ENCODE measurements around the gene RPTOR. TPM values are rescaled to one million over a fixed set of nuclear protein-coding genes. Genes with fewer than 3 reads are reported as not detected.
A peak's percentile ranks its signal among the peaks of the same experiment; 100 is the strongest.

Gene RPTOR
- total RNA-seq, 2 experiments from 2014 or later = 32.4 to 35.4 TPM

GRCh38 chr17:80781807-80782277 is 237.2 kb downstream of the RPTOR start:
- H3K36me3 Mint-ChIP-seq (ENCODE audit: low read depth) = peaks cover 25% of the 10 kb centered on the region
- intact Hi-C loops (cut with micrococcal nuclease) = loop anchor here (1.0 to 10.0 kb wide), 3 partner anchors 117 to 307 kb away; partner anchors contain the start of gene NPTX1
- peaks cover 87% of the 10 kb centered on the region for H3K4me1 Mint-ChIP-seq (ENCODE audit: low read depth)
- DNase-seq = peak; percentile 7
- H3K27ac Mint-ChIP-seq = peak overlapping the region; percentile 98
- no peaks in the 10 kb centered on the region for H3K9me3 Mint-ChIP-seq
- H3K27me3 Mint-ChIP-seq (ENCODE audit: low read depth) = no peaks in the 10 kb centered on the region
- peak overlapping the region; percentile 21 for H3K4me3 Mint-ChIP-seq
- CTCF ChIA-PET = interaction anchor here (0.9 to 1.1 kb wide), 4 partner anchors 9 to 163 kb away, joined by 3 to 9 read pairs (median 4); no protein-coding TSS in a partner anchor

DNA sequence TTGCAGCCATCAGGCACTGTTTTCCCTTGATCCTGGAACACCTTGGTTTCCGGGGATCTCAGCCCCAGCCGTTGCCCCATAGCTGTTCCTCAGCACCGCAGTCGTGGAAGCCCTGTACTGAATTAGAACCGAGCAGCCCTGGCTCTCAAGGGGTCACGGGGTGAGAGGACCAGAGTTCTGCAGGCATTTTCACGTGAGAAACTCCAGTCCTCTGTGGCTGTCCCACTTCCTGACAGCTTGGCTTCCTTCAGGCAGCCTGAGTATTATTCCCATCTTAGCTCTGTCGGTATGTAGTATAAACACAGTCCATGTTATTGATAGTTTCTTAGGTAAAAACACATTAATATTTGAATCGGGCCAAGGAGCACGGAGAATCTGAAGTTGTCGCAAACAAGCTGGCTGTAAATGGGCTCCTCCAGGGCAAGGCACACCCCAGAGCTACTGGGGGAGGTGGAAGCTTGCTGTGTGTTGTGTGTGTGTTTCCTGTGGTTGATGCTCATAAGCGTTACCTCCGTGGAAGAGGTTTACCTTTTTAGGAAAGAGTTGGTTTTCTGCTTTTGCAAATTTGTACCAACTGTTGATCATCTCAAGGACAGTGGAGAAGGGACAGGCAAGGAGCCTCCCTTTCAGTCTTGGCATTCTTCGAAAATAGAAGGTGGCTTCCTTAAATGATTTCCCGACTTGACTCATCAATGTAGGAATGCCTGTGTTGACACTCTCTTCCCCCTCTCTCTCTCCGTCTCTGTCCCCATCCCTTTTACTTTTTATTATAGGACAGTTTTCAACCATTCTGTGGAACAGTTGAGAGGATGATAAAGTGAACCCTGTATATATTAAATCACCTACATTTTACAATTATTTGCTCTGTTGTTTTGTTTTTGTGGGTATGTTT is 238.1 kb downstream of the RPTOR start:
- Mint-ChIP-seq H3K4me1 (ENCODE audit: low read depth) (peaks cover 92% of the 10 kb centered on the region), H3K9me3 (no peaks in the 10 kb centered on the region), H3K27ac (peak overlapping the region; percentile 93), H3K4me3 (peak overlapping the region; percentile 39), H3K27me3 (ENCODE audit: low read depth) (no peaks in the 10 kb centered on the region), H3K36me3 (ENCODE audit: low read depth) (peaks cover 22% of the 10 kb centered on the region)
- DNase-seq = peak; percentile 58
- CTCF ChIA-PET = interaction anchor here (0.8 kb wide), 1 partner anchor 27 kb away, joined by 3 read pairs; no protein-coding TSS in a partner anchor
- intact Hi-C loops (cut with micrococcal nuclease) = loop anchor here (1.0 to 10.0 kb wide), 3 partner anchors 9 to 308 kb away; partner anchors contain the start of gene NPTX1

- CTCF ChIA-PET = interaction anchor here (0.8 to 1.1 kb wide), 3 partner anchors 10 to 44 kb away, joined by 3 to 4 read pairs (median 3); no protein-coding TSS in a partner anchor
Measured at GRCh38 chr17:80783486-80783885, 238.8 kb downstream of the RPTOR start.

GRCh38 chr17:80783971-80784370 is 239.3 kb downstream of the RPTOR start:
- Mint-ChIP-seq H3K9me3 (peaks cover 2% of the 10 kb centered on the region), H3K36me3 (ENCODE audit: low read depth) (peaks cover 22% of the 10 kb centered on the region), H3K27me3 (ENCODE audit: low read depth) (no peaks in the 10 kb centered on the region), H3K27ac (no peak overlapping the region), H3K4me3 (no peak overlapping the region), H3K4me1 (ENCODE audit: low read depth) (peaks cover 90% of the 10 kb centered on the region)
- DNase-seq = peak; percentile 5
- intact Hi-C loops (cut with micrococcal nuclease) = loop anchor here (1.0 to 10.0 kb wide), 3 partner anchors 7 to 309 kb away; partner anchors contain the start of gene NPTX1
- CTCF ChIA-PET = interaction anchor here (0.8 to 1.1 kb wide), 3 partner anchors 10 to 44 kb away, joined by 3 to 4 read pairs (median 3); no protein-coding TSS in a partner anchor

More at GRCh38 chr17:80783486-80783885, 238.8 kb downstream of the RPTOR start:
- intact Hi-C loops (cut with micrococcal nuclease) = loop anchor here (1.0 to 10.0 kb wide), 3 partner anchors 8 to 309 kb away; partner anchors contain the start of gene NPTX1
- Mint-ChIP-seq H3K27me3 (ENCODE audit: low read depth) (no peaks in the 10 kb centered on the region), H3K4me3 (no peak overlapping the region), H3K4me1 (ENCODE audit: low read depth) (peaks cover 90% of the 10 kb centered on the region), H3K36me3 (ENCODE audit: low read depth) (peaks cover 22% of the 10 kb centered on the region), H3K9me3 (peaks cover 2% of the 10 kb centered on the region), H3K27ac (peak overlapping the region; percentile 93)
- peak; percentile 3 for DNase-seq

GRCh38 chr17:80785477-80786178 is 241.0 kb downstream of the RPTOR start:
- DNase-seq = peak; percentile 81
- Mint-ChIP-seq H3K4me3 (peak overlapping the region; percentile 48), H3K27me3 (ENCODE audit: low read depth) (no peaks in the 10 kb centered on the region), H3K36me3 (ENCODE audit: low read depth) (peaks cover 14% of the 10 kb centered on the region), H3K27ac (peak overlapping the region; percentile 92), H3K9me3 (peaks cover 2% of the 10 kb centered on the region), H3K4me1 (ENCODE audit: low read depth) (peaks cover 94% of the 10 kb centered on the region)
- intact Hi-C loops (cut with micrococcal nuclease) = loop anchor here (5.0 to 10.0 kb wide), 2 partner anchors 311 to 528 kb away; partner anchors contain the start of gene NPTX1
- CTCF ChIA-PET = interaction anchor here (1.2 to 1.4 kb wide), 2 partner anchors 11 to 20 kb away, joined by 4 to 7 read pairs; no protein-coding TSS in a partner anchor

DNA sequence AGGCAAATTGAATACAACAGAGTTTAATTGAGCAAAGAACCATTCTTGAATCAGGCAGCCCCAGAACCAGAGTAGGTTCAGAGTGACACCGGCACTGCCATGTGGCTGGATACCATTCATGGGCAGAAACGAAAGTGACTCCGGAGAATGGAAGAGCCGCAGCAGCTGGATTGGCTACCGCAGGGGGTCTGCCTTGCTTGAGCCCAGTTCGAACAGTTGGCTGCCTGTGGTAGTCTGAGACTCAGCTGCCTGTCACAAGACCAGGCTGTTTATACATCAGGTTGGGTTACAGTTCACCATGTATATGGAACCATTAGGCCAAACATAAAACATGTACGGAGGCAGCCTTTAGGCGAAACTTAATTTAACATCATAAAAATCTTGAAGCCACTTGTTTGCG is 241.8 kb downstream of the RPTOR start:
- peak overlapping the region; percentile 92 for H3K27ac Mint-ChIP-seq
- DNase-seq = no peak

GRCh38 chr17:80786887-80787286 is 242.2 kb downstream of the RPTOR start:
- H3K36me3 Mint-ChIP-seq (ENCODE audit: low read depth) = peaks cover 16% of the 10 kb centered on the region
- peaks cover 2% of the 10 kb centered on the region for H3K9me3 Mint-ChIP-seq
- no peak overlapping the region for H3K4me3 Mint-ChIP-seq
- H3K27ac Mint-ChIP-seq = peak overlapping the region; percentile 63
- H3K4me1 Mint-ChIP-seq (ENCODE audit: low read depth) = peaks cover 94% of the 10 kb centered on the region
- no peak for DNase-seq
- intact Hi-C loops (cut with micrococcal nuclease) = loop anchor here (5.0 to 10.0 kb wide), 2 partner anchors 312 to 530 kb away; partner anchors contain the start of gene NPTX1
- H3K27me3 Mint-ChIP-seq (ENCODE audit: low read depth) = no peaks in the 10 kb centered on the region
- CTCF ChIA-PET = no interaction called here

More for the DNA sequence above, 241.8 kb downstream of the RPTOR start:
- no peak overlapping the region for H3K4me3 Mint-ChIP-seq
- intact Hi-C loops (cut with micrococcal nuclease) = loop anchor here (5.0 to 10.0 kb wide), 2 partner anchors 312 to 529 kb away; partner anchors contain the start of gene NPTX1
- peaks cover 94% of the 10 kb centered on the region for H3K4me1 Mint-ChIP-seq (ENCODE audit: low read depth)
- H3K27me3 Mint-ChIP-seq (ENCODE audit: low read depth) = no peaks in the 10 kb centered on the region
- peaks cover 2% of the 10 kb centered on the region for H3K9me3 Mint-ChIP-seq
- peaks cover 14% of the 10 kb centered on the region for H3K36me3 Mint-ChIP-seq (ENCODE audit: low read depth)
- CTCF ChIA-PET = no interaction called here

- Mint-ChIP-seq H3K4me1 (ENCODE audit: low read depth) (peaks cover 94% of the 10 kb centered on the region), H3K36me3 (ENCODE audit: low read depth) (peaks cover 19% of the 10 kb centered on the region), H3K4me3 (no peak overlapping the region), H3K9me3 (peaks cover 2% of the 10 kb centered on the region), H3K27me3 (ENCODE audit: low read depth) (no peaks in the 10 kb centered on the region), H3K27ac (peak overlapping the region; percentile 63)
- intact Hi-C loops (cut with micrococcal nuclease) = loop anchor here (2.0 to 10.0 kb wide), 3 partner anchors 17 to 531 kb away; partner anchors contain the start of gene NPTX1
- CTCF ChIA-PET = interaction anchor here (0.8 kb wide), 1 partner anchor 14 kb away, joined by 3 read pairs; no protein-coding TSS in a partner anchor
- DNase-seq = peak; percentile 1
Measured at GRCh38 chr17:80787881-80788280, 243.2 kb downstream of the RPTOR start.

- CTCF ChIA-PET = interaction anchor here (2.2 kb wide), 1 partner anchor 8 kb away, joined by 9 read pairs; no protein-coding TSS in a partner anchor
- Mint-ChIP-seq H3K4me3 (peak overlapping the region; percentile 50), H3K36me3 (ENCODE audit: low read depth) (peaks cover 31% of the 10 kb centered on the region), H3K27me3 (ENCODE audit: low read depth) (no peaks in the 10 kb centered on the region), H3K4me1 (ENCODE audit: low read depth) (peaks cover 91% of the 10 kb centered on the region), H3K9me3 (peaks cover 2% of the 10 kb centered on the region), H3K27ac (peak overlapping the region; percentile 94)
- intact Hi-C loops (cut with micrococcal nuclease) = loop anchor here (2.0 to 10.0 kb wide), 3 partner anchors 15 to 532 kb away; partner anchors contain the start of gene NPTX1
- peak; percentile 58 for DNase-seq
Measured at GRCh38 chr17:80789356-80789902, 244.8 kb downstream of the RPTOR start.

- peak; percentile 46 for DNase-seq
- intact Hi-C loops (cut with micrococcal nuclease) = loop anchor here (2.0 to 10.0 kb wide), 3 partner anchors 15 to 305 kb away; no protein-coding TSS in a partner anchor
- Mint-ChIP-seq H3K27ac (peak overlapping the region; percentile 94), H3K4me1 (ENCODE audit: low read depth) (peaks cover 90% of the 10 kb centered on the region), H3K9me3 (peaks cover 2% of the 10 kb centered on the region), H3K27me3 (ENCODE audit: low read depth) (no peaks in the 10 kb centered on the region), H3K4me3 (peak overlapping the region; percentile 57), H3K36me3 (ENCODE audit: low read depth) (peaks cover 36% of the 10 kb centered on the region)
- CTCF ChIA-PET = interaction anchor here (1.1 to 2.2 kb wide), 5 partner anchors 9 to 29 kb away, joined by 3 to 9 read pairs (median 4); no protein-coding TSS in a partner anchor
Measured at GRCh38 chr17:80790021-80790765, 245.6 kb downstream of the RPTOR start.

Measured in activated naive CD4-positive, alpha-beta T cell treated with anti-CD3 and anti-CD28 coated beads for 36 hours (primary cell).